Prostate gland (tissue), 2 donors: ENCODE results near the gene MED9.

ENCODE experiments used
- CTCF ChIP-seq, 4 experiments: fragments of 200-600 bp in 2 of 4; fragments of 450-650 bp in 2 of 4; sonication (generic) in 2 of 4; IDR thresholded peaks; 1 replicate in 3 of 4; 2 replicates in 1 of 4; pipeline ENCODE4 v1.5.1; 2016 to 2019; ENCODE audit warnings: antibody characterized with exemption in 4 of 4, mild to moderate bottlenecking in 2 of 4, moderate library complexity in 2 of 4
- POLR2A ChIP-seq: fragments of 450-650 bp; IDR thresholded peaks from one replicate; pipeline ENCODE4 v1.6.1; 2016; ENCODE audit warnings: antibody characterized with exemption, mild to moderate bottlenecking
- POLR2AphosphoS5 ChIP-seq: sonication (generic); formaldehyde crosslinking; IDR thresholded peaks from one replicate; pipeline ENCODE4 v1.6.1; 2017; ENCODE audit warnings: antibody characterized with exemption

- TF ChIP-seq CTCF (IDR thresholded peaks at IDR 0.05): no peak
- no peak for TF ChIP-seq POLR2A
- TF ChIP-seq POLR2AphosphoS5: no peak
Measured at GRCh38 chr17:17472333-17472920, 4.4 kb upstream of the MED9 start.
